ENCODE data around the gene GRAP2.
"Not testable (repeated sequence)": the region's sequence is repeated elsewhere in the genome, so short reads cannot be mapped to it uniquely, and the experiment has no call there.

The GRAP2 gene

GRCh38 chr22:39883057-39883456 lies 17.8 kb upstream of the GRAP2 start:
- Histone ChIP-seq H3K9me3 (ENCODE audit: control insufficient read depth, insufficient read depth, low read length) (no peaks in the 10 kb centered on the region), H3K4me1 (ENCODE audit: insufficient read depth, low read length) (no peaks in the 10 kb centered on the region), H3K36me3 (ENCODE audit: insufficient read depth, low read length) (no peaks in the 10 kb centered on the region), H3K9ac (ENCODE audit: low read depth, low read length) (no peak overlapping the region)

- H3K9ac ChIP-seq (ENCODE audit: low read depth, low read length); H3K4me1 ChIP-seq (ENCODE audit: insufficient read depth, low read length); H3K9me3 ChIP-seq (ENCODE audit: control insufficient read depth, insufficient read depth, low read length); H3K36me3 ChIP-seq (ENCODE audit: insufficient read depth, low read length): not testable (repeated sequence)
Measured at GRCh38 chr22:39889924-39890323, 11.0 kb upstream of the GRAP2 start.

- no peaks in the 10 kb centered on the region for H3K4me1 ChIP-seq (ENCODE audit: insufficient read depth, low read length)
- H3K9me3 ChIP-seq (ENCODE audit: control insufficient read depth, insufficient read depth, low read length), result no peaks in the 10 kb centered on the region
- H3K36me3 ChIP-seq (ENCODE audit: insufficient read depth, low read length), result no peaks in the 10 kb centered on the region
- no peak within 1 kb of the TSS for H3K9ac ChIP-seq (ENCODE audit: low read depth, low read length)
Measured at GRCh38 chr22:39893526-39893925, 7.4 kb upstream of the GRAP2 start, which contains the start of gene ENTHD1. TSS of gene ENTHD1 (minus strand) at chr22:39893760. CDS start at chr22:39887748, 6,012 bp downstream.

- no peaks in the 10 kb centered on the region for H3K36me3 ChIP-seq (ENCODE audit: insufficient read depth, low read length)
- H3K4me1 ChIP-seq (ENCODE audit: insufficient read depth, low read length), result no peaks in the 10 kb centered on the region
- H3K9me3 ChIP-seq (ENCODE audit: control insufficient read depth, insufficient read depth, low read length), result no peaks in the 10 kb centered on the region
- H3K9ac ChIP-seq (ENCODE audit: low read depth, low read length), result no peak overlapping the region
Measured at GRCh38 chr22:39894554-39895092, 6.3 kb upstream of the GRAP2 start.

GRCh38 chr22:39895682-39896081 lies 5.2 kb upstream of the GRAP2 start:
- Histone ChIP-seq H3K9me3 (ENCODE audit: control insufficient read depth, insufficient read depth, low read length) (no peaks in the 10 kb centered on the region), H3K4me1 (ENCODE audit: insufficient read depth, low read length) (no peaks in the 10 kb centered on the region), H3K9ac (ENCODE audit: low read depth, low read length) (no peak overlapping the region), H3K36me3 (ENCODE audit: insufficient read depth, low read length) (no peaks in the 10 kb centered on the region)

GRCh38 chr22:39896313-39896996 lies 4.4 kb upstream of the GRAP2 start:
- H3K9ac ChIP-seq (ENCODE audit: low read depth, low read length), result no peak overlapping the region
- H3K36me3 ChIP-seq (ENCODE audit: insufficient read depth, low read length), result no peaks in the 10 kb centered on the region
- H3K4me1 ChIP-seq (ENCODE audit: insufficient read depth, low read length), result no peaks in the 10 kb centered on the region
- H3K9me3 ChIP-seq (ENCODE audit: control insufficient read depth, insufficient read depth, low read length), result no peaks in the 10 kb centered on the region

- Histone ChIP-seq H3K4me1 (ENCODE audit: insufficient read depth, low read length) (no peaks in the 10 kb centered on the region), H3K9ac (ENCODE audit: low read depth, low read length) (no peak overlapping the region), H3K36me3 (ENCODE audit: insufficient read depth, low read length) (no peaks in the 10 kb centered on the region), H3K9me3 (ENCODE audit: control insufficient read depth, insufficient read depth, low read length) (no peaks in the 10 kb centered on the region)
Measured at GRCh38 chr22:39897841-39898240, 3.0 kb upstream of the GRAP2 start.

- H3K9me3 ChIP-seq (ENCODE audit: control insufficient read depth, insufficient read depth, low read length), result no peaks in the 10 kb centered on the region
- no peaks in the 10 kb centered on the region for H3K36me3 ChIP-seq (ENCODE audit: insufficient read depth, low read length)
- H3K9ac ChIP-seq (ENCODE audit: low read depth, low read length), result no peak overlapping the region
- H3K4me1 ChIP-seq (ENCODE audit: insufficient read depth, low read length), result no peaks in the 10 kb centered on the region
Measured at GRCh38 chr22:39898997-39899396, 1.9 kb upstream of the GRAP2 start.

GRCh38 chr22:39901565-39902146 lies 772 bp downstream of the GRAP2 start:
- 0 out of 2 replicates have a peak, but pooled peaks cover 8% of the 10 kb centered on the region for H3K4me1 ChIP-seq (ENCODE audit: insufficient read depth, low read length)
- H3K9me3 ChIP-seq (ENCODE audit: control insufficient read depth, insufficient read depth, low read length), result no peaks in the 10 kb centered on the region
- no peaks in the 10 kb centered on the region for H3K36me3 ChIP-seq (ENCODE audit: insufficient read depth, low read length)
- no peak overlapping the region for H3K9ac ChIP-seq (ENCODE audit: low read depth, low read length)

- not testable (repeated sequence) for H3K9ac ChIP-seq (ENCODE audit: low read depth, low read length); H3K36me3 ChIP-seq (ENCODE audit: insufficient read depth, low read length); H3K4me1 ChIP-seq (ENCODE audit: insufficient read depth, low read length); H3K9me3 ChIP-seq (ENCODE audit: control insufficient read depth, insufficient read depth, low read length)
Measured at GRCh38 chr22:39904024-39904423, 3.1 kb downstream of the GRAP2 start.

GRCh38 chr22:39904862-39905261 lies 4.0 kb downstream of the GRAP2 start:
- H3K9me3 ChIP-seq (ENCODE audit: control insufficient read depth, insufficient read depth, low read length), result no peaks in the 10 kb centered on the region
- H3K9ac ChIP-seq (ENCODE audit: low read depth, low read length), result no peak overlapping the region
- H3K36me3 ChIP-seq (ENCODE audit: insufficient read depth, low read length), result no peaks in the 10 kb centered on the region
- H3K4me1 ChIP-seq (ENCODE audit: insufficient read depth, low read length), result 0 out of 2 replicates have a peak, but pooled peaks cover 8% of the 10 kb centered on the region

GRCh38 chr22:39905687-39906086 lies 4.8 kb downstream of the GRAP2 start:
- Histone ChIP-seq H3K9ac (ENCODE audit: low read depth, low read length) (no peak overlapping the region), H3K9me3 (ENCODE audit: control insufficient read depth, insufficient read depth, low read length) (no peaks in the 10 kb centered on the region), H3K36me3 (ENCODE audit: insufficient read depth, low read length) (no peaks in the 10 kb centered on the region), H3K4me1 (ENCODE audit: insufficient read depth, low read length) (0 out of 2 replicates have a peak, but pooled peaks cover 8% of the 10 kb centered on the region)

- no peaks in the 10 kb centered on the region for H3K36me3 ChIP-seq (ENCODE audit: insufficient read depth, low read length)
- H3K4me1 ChIP-seq (ENCODE audit: insufficient read depth, low read length), result 0 out of 2 replicates have a peak, but pooled peaks cover 8% of the 10 kb centered on the region
- H3K9ac ChIP-seq (ENCODE audit: low read depth, low read length), result no peak overlapping the region
- H3K9me3 ChIP-seq (ENCODE audit: control insufficient read depth, insufficient read depth, low read length), result no peaks in the 10 kb centered on the region
Measured at GRCh38 chr22:39906207-39906606, 5.3 kb downstream of the GRAP2 start.

GRCh38 chr22:39907047-39907446 lies 6.2 kb downstream of the GRAP2 start:
- Histone ChIP-seq H3K4me1 (ENCODE audit: insufficient read depth, low read length) (0 out of 2 replicates have a peak, but pooled peaks cover 8% of the 10 kb centered on the region), H3K9ac (ENCODE audit: low read depth, low read length) (no peak overlapping the region), H3K36me3 (ENCODE audit: insufficient read depth, low read length) (no peaks in the 10 kb centered on the region), H3K9me3 (ENCODE audit: control insufficient read depth, insufficient read depth, low read length) (no peaks in the 10 kb centered on the region)

GRCh38 chr22:39907605-39908097 lies 6.8 kb downstream of the GRAP2 start:
- H3K9ac ChIP-seq (ENCODE audit: low read depth, low read length), result no peak overlapping the region
- 0 out of 2 replicates have a peak, but pooled peaks cover 8% of the 10 kb centered on the region for H3K4me1 ChIP-seq (ENCODE audit: insufficient read depth, low read length)
- H3K36me3 ChIP-seq (ENCODE audit: insufficient read depth, low read length), result no peaks in the 10 kb centered on the region
- no peaks in the 10 kb centered on the region for H3K9me3 ChIP-seq (ENCODE audit: control insufficient read depth, insufficient read depth, low read length)

Measured in ES-I3 (cell line).